Heart right ventricle (tissue), 16 donors: ENCODE data around the gene PPWD1. TPM values are rescaled to one million over a fixed set of nuclear protein-coding genes. Genes with fewer than 3 reads are reported as not detected.

Experiments used
- ATAC-seq, 8 donors: fragments of 200-7000 bp; cut with Tn5 transposase; one replicate each; pipeline ENCODE4 v1.9.1; 2020; ENCODE audit warnings: mild to moderate bottlenecking in 8 of 8, moderate library complexity in 8 of 8, moderate number of reproducible peaks in 1 of 8
- DNase-seq, 2 donors: peaks; one replicate each; pipeline ENCODE4 v3.0.0-alpha.2; 2020
- H3K27ac ChIP-seq, 10 donors: fragments of 200-600 bp; sonication (generic) in 2 of 10; one replicate each; pipeline versions ENCODE4 v1.5.0 to v1.8.0; 2020 to 2022; ENCODE audit warnings: mild to moderate bottlenecking in 3 of 10
- H3K27me3 ChIP-seq, 7 donors: fragments of 200-600 bp; one replicate each; pipeline ENCODE4 v1.8.0; 2021 to 2022; ENCODE audit warnings: mild to moderate bottlenecking in 2 of 7
- H3K36me3 ChIP-seq, 9 donors: fragments of 200-600 bp; sonication (generic) in 1 of 9; one replicate each; pipeline versions ENCODE4 v1.5.0 to v1.8.0; 2020 to 2022; ENCODE audit warnings: mild to moderate bottlenecking in 2 of 9
- H3K4me1 ChIP-seq, 9 donors: fragments of 200-600 bp; sonication (generic) in 1 of 9; one replicate each; pipeline versions ENCODE4 v1.5.0 to v1.8.0; 2020 to 2022; ENCODE audit warnings: mild to moderate bottlenecking in 4 of 9
- H3K4me3 ChIP-seq, 10 donors: fragments of 200-600 bp; sonication (generic) in 2 of 10; one replicate each; pipeline versions ENCODE4 v1.5.0 to v1.8.0; 2020 to 2022; ENCODE audit warnings: mild to moderate bottlenecking in 7 of 10, moderate library complexity in 2 of 10
- H3K9me3 ChIP-seq, 11 donors: fragments of 200-600 bp in 10 of 11; sonication (generic) in 2 of 11; one replicate each; pipeline versions ENCODE4 v1.5.0 to v1.8.0; 2013 to 2022; ENCODE audit warnings: mild to moderate bottlenecking in 2 of 11, control low read depth in 1 of 11, moderate library complexity in 1 of 11
- WGBS, 2 donors: extraction: QIAGEN DNeasy Blood & Tissue Kit; methylation state at CpG; one replicate each; pipeline ENCODE4 v1.1.7; 2013; ENCODE audit warnings: inconsistent platforms in 1 of 2; 5-methylcytosine and 5-hydroxymethylcytosine counted together
- intact Hi-C, 10 donors: fragments of 100-400 bp; cut with DNase I; formaldehyde crosslinking; loops; one replicate each; pipeline versions ENCODE4 v1.11.1 to v1.14.2; 2022
- long read RNA-seq, 3 donors: library from polyadenylated mRNA; unstranded; transcript quantifications; one replicate each; pipeline ENCODE4 v2.0.0, GENCODE V29; 2020 to 2021
- polyA plus RNA-seq, 2 donors: library from polyadenylated mRNA; stranded (reverse); fragments of 200-250 nt; gene quantifications; one replicate each; pipeline ENCODE4 v1.2.3, GENCODE V29; 2013
- total RNA-seq, 10 donors: library from RNA; stranded (reverse); fragmentation: NEBNext Ultra II Directional in 3 of 10; extraction: Animal tissue kit (Norgen Biotek cat#: 25700) in 3 of 10; gene quantifications; one replicate each; pipeline versions ENCODE4 v1.2.1 to v1.2.4, GENCODE V29; 2021 to 2023
- TF ChIP-seq, protein P1 (sequence below), 9 donors: fragments of 200-600 bp; sonication (generic) in 2 of 9; IDR thresholded peaks; one replicate each; pipeline versions ENCODE4 v1.5.0 to v1.8.0; 2021 to 2022; ENCODE audit warnings: antibody characterized with exemption in 9 of 9, mild to moderate bottlenecking in 5 of 9, moderate library complexity in 1 of 9
- donor health status: Arrhythmogenic right ventricular cardiomyopathy.
- donor health status: ischemic (EF 13 %, LVEDD 7.1; RV severe dilation, severe dysfunction).
- donor health status: healthy with polysubstance abuse.
- donor health status: DM: no; HTN: yes; CAD: no.
- donor health status: DM: no; HTN: no; CAD: no.
- donor health status: ischemic (EF 25% LVEDD 6.9; RV normal size, moderate dysfunction).
- donor health status: ischemic (EF 25% LVEDD 5.7; RV mildly dilated, moderate dysfunction).
- donor health status: healthy.
- donor health status: DM: yes; HTN: yes; CAD: no.
- donor health status: Ischemic cardiomyopathy.
- donor health status: ischemic (EF 35%, LVEDD 5.7; RV mildly dilated, moderate dysfunction).
- donor health status: nonischemic (EF 11% LVEDD 7.7; RV severe dilation, severe dysfunction).
- donor health status: DM: yes; HTN: yes; CAD: no.
- donor health status: PGD.
- donor health status: ischemic (EF 29% LVEDD 5.4; RV normal size, mild dysfunction).
- donor health status: nonischemic (EF 23%, LVEDD 6.1; RV moderate dilation, normal function).

PPWD1 gene
- total RNA-seq (10 to 100 TPM; 14.1 to 22.3 (median 16.2) TPM), polyA plus RNA-seq (10 to 100 TPM in 1 of 2 donors, 1 to 10 TPM in 1; 8.0 to 31.6 TPM)
- long read RNA-seq, donor 1, transcript PPWD1-201 (11 exons, 2,166 nt) = major isoform, 20 of 24 reads
- long read RNA-seq, donor 1, partial matches to known transcripts = 1 of 24 reads
- long read RNA-seq, donor 1, other reads (novel, unspliced or antisense) = 3 of 24 reads
- long read RNA-seq, donor 2, transcript PPWD1-201 (11 exons, 2,166 nt) = major isoform, 25 of 28 reads
- long read RNA-seq, donor 2, partial matches to known transcripts = 1 of 28 reads
- long read RNA-seq, donor 2, other reads (novel, unspliced or antisense) = 2 of 28 reads
- long read RNA-seq, donor 3, transcript PPWD1-201 (11 exons, 2,166 nt) = major isoform, 49 of 52 reads
- long read RNA-seq, donor 3, partial matches to known transcripts = 1 of 52 reads
- long read RNA-seq, donor 3, other reads (novel, unspliced or antisense) = 2 of 52 reads

DNA sequence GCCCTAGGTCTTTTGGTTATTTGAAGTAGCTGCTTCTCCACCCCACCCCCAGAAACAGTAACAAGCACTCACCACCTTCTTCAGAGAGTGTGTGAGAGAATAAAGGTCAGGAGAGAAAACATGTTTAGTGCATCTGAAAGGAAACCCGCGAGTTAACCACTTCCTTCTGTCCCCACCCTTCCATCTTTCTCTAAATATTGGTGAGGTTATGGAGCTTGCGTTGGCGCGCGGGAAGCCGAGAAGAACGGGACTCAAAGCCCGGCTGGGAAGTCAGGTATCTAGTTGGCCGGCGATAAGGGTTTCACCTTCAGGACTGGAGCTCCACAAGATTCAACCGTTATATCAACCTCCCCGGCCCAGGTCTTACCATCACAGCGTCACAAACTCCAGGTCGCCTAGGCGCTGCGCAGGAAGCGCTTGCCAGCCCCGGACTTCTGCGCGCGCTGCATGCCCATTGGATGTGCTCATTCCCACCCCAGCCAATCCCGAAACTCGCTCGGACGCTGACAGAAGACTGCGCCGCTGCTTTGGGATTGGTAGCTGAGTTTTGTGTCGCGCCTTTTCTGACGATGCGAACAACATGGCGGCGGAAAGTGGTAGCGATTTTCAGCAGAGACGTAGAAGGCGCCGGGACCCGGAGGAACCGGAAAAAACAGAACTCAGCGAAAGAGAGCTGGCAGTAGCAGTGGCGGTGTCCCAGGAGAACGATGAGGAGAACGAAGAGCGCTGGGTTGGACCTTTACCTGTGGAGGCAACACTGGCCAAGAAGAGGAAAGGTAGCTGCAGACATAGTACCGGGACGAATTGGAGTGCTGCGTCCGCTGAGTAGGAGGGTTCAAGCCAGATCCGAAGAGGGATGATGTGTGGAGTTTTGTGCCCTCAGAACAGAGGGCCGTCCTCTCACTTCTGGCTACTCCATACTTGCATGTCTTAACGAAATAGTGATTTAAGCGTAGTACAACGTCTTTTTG, at the start of gene PPWD1, which contains the start of gene CENPK:
Gene PPWD1, plus strand, starts transcription at position 566 of the 971 bp plus-strand sequence. Its CDS starts 15 bp downstream, at position 581.
Gene CENPK, minus strand, starts transcription at position 438 of the 971 bp plus-strand sequence. CDS start 8,261 bp downstream, outside the sequence.
- peak within 1 kb of the TSS; percentile 73 to 92 (median 82) for H3K27ac ChIP-seq
- peaks cover 2 to 38% (median 28%) of the 10 kb centered on the region in 9 donors for H3K4me1 ChIP-seq
- H3K4me3 ChIP-seq = peak within 1 kb of the TSS; percentile 63 to 96 (median 78)
- TF ChIP-seq, protein P1, sequence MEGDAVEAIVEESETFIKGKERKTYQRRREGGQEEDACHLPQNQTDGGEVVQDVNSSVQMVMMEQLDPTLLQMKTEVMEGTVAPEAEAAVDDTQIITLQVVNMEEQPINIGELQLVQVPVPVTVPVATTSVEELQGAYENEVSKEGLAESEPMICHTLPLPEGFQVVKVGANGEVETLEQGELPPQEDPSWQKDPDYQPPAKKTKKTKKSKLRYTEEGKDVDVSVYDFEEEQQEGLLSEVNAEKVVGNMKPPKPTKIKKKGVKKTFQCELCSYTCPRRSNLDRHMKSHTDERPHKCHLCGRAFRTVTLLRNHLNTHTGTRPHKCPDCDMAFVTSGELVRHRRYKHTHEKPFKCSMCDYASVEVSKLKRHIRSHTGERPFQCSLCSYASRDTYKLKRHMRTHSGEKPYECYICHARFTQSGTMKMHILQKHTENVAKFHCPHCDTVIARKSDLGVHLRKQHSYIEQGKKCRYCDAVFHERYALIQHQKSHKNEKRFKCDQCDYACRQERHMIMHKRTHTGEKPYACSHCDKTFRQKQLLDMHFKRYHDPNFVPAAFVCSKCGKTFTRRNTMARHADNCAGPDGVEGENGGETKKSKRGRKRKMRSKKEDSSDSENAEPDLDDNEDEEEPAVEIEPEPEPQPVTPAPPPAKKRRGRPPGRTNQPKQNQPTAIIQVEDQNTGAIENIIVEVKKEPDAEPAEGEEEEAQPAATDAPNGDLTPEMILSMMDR (IDR thresholded peaks at IDR 0.05) = no peak
- WGBS, 2 donors = 0 to 1% methylated on average over 54 of the region's 54 CpGs
- H3K36me3 ChIP-seq = peaks cover 0 to 20% (median 4%) of the 10 kb centered on the region in 9 donors
- DNase-seq = peak; percentile 90 to 95
- intact Hi-C loops = loop anchor here in 2 of 10 donors (5.0 kb wide), 2 partner anchors 59 to 1401 kb away; partner anchors contain the start of gene TRIM23 (in 1 of the 2)
- no peaks in the 10 kb centered on the region for H3K9me3 ChIP-seq
- H3K27me3 ChIP-seq = no peaks in the 10 kb centered on the region
- ATAC-seq = peak; percentile 99 to 100 (median 100)

DNA sequence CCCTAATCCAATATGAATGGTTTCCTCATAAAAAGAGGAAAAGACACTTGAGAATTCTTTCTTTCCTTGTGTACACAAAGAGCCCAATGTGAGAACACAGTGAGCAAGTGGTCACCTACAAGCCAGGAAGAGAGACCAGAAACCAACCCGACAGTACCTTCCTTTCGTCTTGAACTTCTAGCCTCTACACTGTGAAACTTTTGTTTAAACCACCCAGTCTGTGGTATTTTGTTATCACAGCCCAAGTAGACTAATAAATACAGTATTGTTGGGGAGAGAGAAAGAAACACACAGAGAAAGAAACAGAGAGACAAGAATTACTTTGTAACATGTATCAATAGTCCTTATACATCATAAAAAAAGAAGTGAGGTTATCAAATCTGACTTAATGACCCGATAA, 37.4 kb upstream of the PPWD1 start:
- intact Hi-C loops = no loop called here
- H3K27ac ChIP-seq = no peak overlapping the region
- no peaks in the 10 kb centered on the region for H3K9me3 ChIP-seq
- H3K4me3 ChIP-seq = no peak overlapping the region
- ATAC-seq (no peak), DNase-seq (no peak)
- H3K36me3 ChIP-seq = peaks cover 0 to 7% (median 0%) of the 10 kb centered on the region in 9 donors
- H3K4me1 ChIP-seq = no peaks in the 10 kb centered on the region
- no peaks in the 10 kb centered on the region for H3K27me3 ChIP-seq
- TF ChIP-seq, protein P1 (IDR thresholded peaks at IDR 0.05) = no peak
- 91 to 95% methylated on average over 3 of the region's 3 CpGs for WGBS, 2 donors

GRCh38 chr5:65530904-65531303, 32.2 kb upstream of the PPWD1 start:
- no peaks in the 10 kb centered on the region for H3K4me1 ChIP-seq
- no peaks in the 10 kb centered on the region for H3K36me3 ChIP-seq
- intact Hi-C loops = no loop called here
- no peak overlapping the region for H3K27ac ChIP-seq
- WGBS, 2 donors = 95 to 97% methylated on average over 1 of the region's 1 CpG
- ATAC-seq = no peak
- no peak overlapping the region for H3K4me3 ChIP-seq
- TF ChIP-seq, protein P1 (IDR thresholded peaks at IDR 0.05) = no peak
- no peaks in the 10 kb centered on the region for H3K27me3 ChIP-seq
- H3K9me3 ChIP-seq = no peaks in the 10 kb centered on the region
- no peak for DNase-seq

DNA sequence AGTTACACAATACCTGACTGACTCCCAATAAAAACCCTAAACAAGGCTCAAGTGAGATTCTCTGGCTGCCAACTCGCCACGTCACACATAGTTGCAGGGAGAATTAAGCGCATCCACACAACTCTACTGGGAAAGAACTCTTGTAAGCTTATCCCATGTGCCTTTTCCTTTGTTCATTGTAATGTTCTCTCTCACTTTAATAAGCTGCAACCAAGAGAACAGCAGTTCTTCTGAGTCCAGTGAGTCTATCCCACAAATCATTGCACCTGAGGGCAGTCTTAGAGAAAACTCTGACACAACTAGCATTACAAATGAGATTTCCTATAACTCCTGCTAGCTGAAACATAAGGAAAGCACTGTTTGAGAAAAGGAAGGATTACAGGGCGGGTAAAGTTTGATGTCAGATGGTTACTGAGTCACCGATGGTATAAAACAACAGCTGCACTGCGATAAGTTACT, 27.5 kb upstream of the PPWD1 start:
- H3K27ac ChIP-seq = no peak overlapping the region
- DNase-seq = no peak
- H3K4me3 ChIP-seq = no peak overlapping the region
- no peaks in the 10 kb centered on the region for H3K4me1 ChIP-seq
- 95 to 97% methylated on average over 6 of the region's 6 CpGs for WGBS, 2 donors
- no peaks in the 10 kb centered on the region for H3K27me3 ChIP-seq
- H3K36me3 ChIP-seq = peaks cover 0 to 7% (median 0%) of the 10 kb centered on the region in 9 donors
- intact Hi-C loops = no loop called here
- ATAC-seq = no peak
- TF ChIP-seq, protein P1 (IDR thresholded peaks at IDR 0.05) = no peak
- no peaks in the 10 kb centered on the region for H3K9me3 ChIP-seq
